HG03432 (cell line): ENCODE measurements around the gene SLCO2A1.

ENCODE experiments used
- ATAC-seq: cut with Tn5 transposase; IDR thresholded peaks from one replicate; pipeline ENCODE4 v1.9.1; 2021; ENCODE audit warnings: mild to moderate bottlenecking, moderate library complexity; ENCODE audit not compliant: unreplicated experiment

Gene SLCO2A1

DNA sequence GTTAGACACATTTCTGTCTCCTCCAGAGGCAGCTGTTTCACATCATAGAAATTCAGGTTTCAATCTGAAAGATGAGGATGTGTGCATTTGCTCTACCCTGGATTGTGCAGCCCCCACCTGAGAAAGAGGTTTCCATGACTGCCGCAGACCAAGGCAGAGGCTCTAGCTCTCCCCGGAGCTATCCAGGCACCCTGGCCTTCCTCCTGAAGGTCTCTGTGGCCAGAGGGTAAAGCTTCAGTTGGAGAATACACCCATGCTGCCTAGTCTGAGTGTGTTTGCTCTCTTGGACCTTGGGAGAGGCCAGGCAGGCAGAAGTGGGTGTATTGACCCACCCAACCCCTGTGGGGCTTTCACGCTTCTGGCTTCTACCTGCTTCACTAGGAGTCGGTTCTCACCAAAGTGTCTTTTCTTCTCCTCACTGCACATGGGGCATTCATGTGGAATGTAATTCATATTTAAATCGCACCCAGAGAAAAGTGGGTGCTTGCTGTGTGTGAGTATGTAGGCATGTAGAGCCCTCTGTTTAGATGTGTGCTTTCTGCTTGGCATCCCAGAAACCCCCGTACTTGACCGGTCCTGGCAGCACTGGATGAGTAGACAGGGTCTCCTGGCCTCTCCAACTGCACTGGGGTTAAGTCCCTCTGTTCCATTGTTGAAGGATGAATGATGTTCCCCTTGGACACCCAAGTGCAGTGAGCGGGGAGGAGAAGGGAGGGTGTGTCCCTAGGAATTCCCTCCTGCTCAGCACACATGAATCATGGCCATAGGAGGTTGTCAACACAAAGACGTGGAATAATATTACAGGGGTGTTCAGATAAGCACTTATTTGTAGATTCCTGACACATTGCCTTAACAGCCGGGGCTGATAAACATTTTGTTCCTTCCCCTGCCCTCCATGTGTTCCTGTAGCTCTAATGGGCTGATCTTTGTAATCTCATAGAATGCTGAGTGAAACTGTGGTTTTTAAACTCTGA is 113.8 kb downstream of the SLCO2A1 start:
- ATAC-seq: no peak

- no peak for ATAC-seq
Observed at GRCh38 chr3:133914839-133915600, 114.7 kb downstream of the SLCO2A1 start.

GRCh38 chr3:133910422-133910821 is 119.3 kb downstream of the SLCO2A1 start:
- ATAC-seq: no peak

DNA sequence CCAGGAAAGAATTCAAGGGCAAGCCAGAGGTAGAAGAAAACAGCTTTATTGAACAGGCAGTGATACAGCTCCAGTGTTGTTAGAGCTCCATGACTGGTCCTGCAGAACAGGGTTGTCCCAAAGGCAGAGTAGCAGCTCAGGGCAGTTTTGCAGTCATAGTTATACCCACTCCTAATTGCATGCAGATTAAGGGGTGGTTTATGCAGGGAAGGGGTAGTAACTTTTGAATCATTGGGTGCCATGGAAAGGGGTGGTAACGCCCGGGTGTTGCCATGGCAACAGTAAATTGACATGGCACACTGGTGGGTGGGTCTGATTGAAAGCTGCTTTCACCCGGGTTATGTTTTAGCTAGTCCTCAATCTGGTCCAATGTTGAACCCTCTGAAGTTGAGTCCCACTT is 124.3 kb downstream of the SLCO2A1 start:
- no peak for ATAC-seq

DNA sequence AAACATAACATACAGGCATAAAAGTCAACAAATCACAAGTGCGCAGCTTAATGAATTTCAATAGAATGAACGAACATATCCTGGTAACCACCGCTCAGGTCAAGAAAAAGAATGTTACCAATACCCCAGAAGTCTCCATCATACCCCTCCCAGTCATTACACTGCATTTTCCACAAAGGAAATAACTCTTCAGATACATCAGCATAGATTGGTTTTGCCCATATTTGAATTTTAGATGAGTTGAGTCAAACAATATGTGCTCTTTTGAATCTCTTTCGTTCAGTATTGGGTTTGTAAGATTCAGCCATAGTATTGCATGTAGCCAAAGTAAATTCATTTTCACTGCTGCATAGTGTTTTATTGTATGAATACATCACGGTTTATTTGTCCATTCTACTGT is 127.9 kb downstream of the SLCO2A1 start:
- no peak for ATAC-seq

DNA sequence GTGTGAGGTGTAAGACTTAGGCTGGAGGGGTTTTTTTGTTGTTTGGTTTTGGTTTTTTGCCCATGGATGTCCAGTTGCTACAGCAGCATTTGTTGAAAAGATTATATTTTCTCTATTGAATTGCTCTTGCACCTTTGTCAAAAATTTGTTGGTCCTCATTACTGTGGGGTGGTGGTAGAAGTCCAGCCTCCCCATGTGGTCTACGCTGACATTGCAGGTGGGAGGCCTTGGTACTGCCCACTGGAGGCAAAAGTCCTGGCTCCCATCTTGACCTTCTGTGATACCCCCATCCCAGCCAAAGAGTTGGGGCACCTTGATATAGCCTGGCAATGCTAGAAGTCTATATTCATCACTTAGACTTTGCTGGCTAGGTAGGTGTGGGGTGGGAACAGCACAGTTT is 128.6 kb downstream of the SLCO2A1 start:
- ATAC-seq: no peak

DNA sequence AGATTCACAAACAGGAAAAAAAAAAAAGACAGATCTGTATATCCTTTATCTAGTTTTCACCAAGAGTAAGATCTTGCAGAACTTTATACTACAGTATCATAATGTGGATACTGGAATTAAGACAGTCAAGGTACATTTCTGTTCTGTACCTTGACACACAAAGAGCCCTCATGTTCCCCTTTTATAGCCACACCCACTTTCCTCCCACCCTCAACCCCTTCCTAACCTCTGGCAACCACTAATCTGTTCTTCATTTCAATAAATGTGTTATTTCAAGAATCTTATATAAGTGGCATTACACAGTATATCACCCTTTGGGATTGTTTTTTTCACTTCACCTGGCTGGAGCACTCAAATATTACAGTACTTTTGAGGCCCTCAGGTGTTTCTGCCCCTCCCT is 130.4 kb downstream of the SLCO2A1 start:
- no peak for ATAC-seq

DNA sequence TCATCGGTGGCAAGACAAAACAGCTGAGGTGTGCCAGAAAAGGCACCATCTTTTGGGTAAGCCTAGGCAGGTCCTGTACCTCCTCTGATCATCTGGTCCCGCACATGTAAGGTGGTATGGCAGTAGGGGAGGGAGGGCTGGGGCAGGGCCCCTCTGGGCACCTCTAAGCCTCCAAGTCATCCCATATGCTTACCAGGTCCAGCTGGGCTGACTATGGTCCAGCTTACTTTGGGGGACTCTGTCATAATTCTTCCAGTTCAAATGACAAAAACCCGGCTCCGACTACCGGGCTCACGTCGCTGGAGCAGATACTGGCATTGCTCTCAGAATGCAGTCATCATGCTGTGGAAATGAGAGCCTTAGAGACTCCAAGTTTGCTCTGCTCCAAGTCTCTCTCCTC is 132.2 kb downstream of the SLCO2A1 start:
- ATAC-seq: no peak

DNA sequence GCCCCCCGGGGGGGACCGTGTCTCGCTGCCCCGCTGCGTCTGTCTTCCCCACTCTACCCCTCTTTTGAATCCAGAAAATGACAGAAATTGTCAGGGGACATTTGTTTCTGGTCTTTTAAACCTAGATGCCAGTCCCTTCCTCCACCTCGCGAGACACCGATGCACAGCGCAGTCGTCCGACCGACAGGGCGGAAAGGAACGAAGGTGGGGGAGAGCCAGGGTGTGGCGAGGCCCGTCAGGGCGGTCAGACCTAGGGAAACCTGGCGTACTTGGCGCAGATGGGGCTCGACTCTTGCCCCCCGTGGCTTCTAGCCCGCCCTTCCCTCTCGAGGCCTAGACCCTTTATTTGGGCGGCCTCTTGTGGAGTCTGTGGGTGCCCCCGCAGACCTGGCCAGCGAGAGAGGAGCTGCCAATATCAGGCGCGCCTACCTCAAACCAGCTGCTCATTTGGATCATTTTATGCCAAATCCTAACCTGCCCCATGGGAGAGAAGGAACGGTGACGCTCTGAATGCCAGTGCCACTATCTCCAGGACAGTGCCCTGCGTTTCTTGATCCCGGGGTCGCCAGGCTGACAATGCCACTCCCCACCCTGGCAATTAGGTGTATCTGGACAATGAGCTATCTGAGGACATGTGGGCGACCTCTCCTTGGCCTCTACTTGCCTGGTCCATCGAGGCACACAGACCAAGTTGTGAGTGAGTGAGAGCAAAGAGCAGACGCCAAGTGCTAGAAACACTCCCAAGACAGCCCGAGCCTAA is 133.5 kb downstream of the SLCO2A1 start:
- peak; percentile 6 for ATAC-seq

GRCh38 chr3:133895208-133896001 is 134.3 kb downstream of the SLCO2A1 start, which contains the start of gene RAB6B:
Gene RAB6B (minus strand): TSS chr3:133895882. CDS start chr3:133895466, 416 bp downstream.
- ATAC-seq: peak; percentile 59

DNA sequence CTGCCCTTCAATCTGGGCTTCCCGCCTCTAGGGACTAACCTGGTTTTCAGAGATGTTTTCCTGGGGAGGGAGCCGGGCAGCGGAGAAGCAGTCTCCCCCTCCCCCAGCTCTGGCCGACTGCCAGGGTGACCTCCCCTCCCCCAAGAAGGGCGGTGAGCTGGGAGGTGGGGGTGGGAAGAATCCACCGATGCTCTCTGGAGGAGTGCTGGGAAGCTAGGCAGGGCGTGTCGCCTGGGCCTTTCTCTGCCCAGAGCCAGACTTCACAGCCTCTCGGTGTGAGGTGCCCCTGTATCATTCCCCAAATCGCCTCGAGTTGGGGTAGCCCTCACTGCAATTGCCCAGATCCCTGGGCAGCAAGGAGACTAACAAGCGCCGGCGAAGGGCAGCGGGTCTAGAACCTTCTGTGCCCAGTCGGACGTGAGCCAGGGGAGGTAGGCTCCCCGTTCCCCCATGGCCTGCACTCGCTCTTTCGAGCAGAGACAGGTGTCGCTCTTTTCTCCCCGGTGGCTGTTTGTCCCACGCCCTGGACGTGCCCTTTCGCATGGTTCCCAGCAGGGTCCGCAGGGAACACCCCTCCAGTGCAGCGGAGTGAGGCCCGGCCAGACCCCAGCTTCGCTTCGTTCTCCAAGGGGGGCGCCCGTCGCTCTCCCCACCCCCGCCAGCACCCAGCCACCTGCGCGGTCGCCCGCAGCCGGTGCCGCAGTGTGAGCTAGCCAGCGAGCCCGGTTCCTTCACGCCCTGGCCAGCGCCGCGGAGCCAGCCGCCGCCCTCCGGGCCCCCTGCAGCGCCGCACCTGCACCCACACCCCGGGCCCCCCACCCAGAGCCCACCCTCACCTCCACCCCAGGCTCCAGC is 135.1 kb downstream of the SLCO2A1 start:
- ATAC-seq: no peak

DNA sequence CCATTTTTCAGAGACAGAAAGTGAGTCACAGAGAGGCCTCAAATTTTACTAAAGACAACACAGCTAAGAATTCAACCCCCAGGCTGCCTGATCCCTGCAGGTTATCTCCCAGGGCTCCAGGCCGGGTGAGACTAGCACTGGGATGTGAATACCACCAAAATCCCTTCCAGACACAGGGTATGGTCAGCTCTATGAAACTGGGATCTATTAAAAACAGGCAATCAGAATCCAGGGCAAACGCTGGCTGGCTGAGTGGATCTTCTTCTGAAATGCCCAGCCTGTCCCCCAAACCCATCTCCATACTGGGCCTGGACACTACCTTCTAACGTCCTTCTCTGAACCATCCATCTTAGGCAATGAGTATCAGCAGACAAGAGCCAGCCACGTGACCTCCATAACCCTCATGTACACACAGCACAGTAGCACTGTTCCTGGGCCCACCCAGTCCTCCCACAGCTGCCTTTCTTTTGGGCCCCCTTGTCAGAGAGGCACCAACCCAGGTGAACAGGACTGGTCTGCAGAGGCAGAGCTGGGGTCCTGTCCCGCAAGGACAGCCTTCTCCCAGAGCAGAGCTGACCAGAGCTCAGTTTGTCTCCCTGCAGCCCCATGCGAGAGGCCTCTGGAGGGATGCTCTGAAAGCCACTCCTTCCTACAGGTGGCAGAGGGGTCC is 135.9 kb downstream of the SLCO2A1 start:
- no peak for ATAC-seq

DNA sequence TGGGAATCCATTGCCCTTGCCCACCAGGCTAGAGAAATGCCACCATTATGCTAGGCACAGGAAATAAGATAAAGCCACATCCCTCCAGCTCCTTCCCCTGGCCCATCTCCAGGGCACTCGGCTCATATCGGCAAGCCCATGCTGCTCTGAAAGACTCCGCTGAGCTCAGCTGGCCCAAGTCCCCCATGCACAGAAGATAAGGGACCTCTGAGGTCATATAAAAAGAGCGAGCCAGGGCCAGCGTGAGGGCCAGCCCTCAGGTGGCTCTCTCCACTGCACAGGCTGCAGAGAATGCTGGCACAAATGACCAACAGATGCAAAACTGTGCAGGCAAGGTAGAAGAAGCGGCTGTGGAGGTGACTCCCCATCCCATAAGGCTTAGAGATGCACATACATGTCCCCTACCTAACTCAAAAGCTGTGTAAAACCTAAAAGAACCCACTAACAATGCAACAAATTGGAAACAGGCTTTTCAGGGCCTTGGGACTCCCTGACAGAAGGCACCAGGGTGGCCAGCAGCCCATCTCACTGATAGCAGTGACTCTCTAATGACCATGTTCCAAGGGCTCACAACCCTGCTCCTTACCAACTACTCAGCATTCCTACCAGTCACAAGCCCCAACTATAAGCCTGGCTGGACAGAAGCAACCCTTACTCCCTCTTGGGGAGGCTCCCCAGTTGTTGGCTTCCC is 137.0 kb downstream of the SLCO2A1 start:
- ATAC-seq: no peak

DNA sequence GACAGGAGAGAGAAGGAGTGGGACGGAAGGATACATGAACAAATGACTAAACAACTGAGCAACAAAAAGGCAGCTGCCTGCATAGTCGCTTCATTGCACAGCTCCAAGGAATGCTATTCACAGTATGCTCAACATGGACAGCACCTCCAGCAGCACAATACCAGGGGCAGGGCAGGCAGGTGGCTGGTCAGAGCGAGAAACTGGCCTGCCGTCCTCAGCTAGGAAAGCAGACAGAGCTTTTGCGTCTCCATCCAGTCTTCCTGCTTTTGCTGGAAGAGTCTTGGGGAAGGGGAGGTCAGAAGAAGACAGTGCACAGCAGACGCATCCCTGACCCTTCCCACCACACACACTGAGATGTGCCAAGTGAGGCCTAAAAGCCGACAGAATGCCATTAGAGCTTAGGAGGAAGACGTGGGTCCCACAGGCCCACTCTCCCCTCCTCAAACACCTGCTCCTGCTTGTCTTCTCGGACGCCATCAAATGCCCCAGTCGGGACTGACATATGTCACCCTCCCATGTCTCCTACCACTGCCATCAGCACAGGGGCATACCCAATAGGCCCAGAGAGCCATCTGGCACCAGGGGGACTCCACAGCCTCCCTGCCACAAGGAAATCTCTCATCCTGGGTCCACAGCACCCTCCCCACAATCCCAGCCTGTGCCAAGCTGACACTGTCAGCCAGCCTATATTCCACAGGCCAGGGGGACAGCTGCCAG is 137.9 kb downstream of the SLCO2A1 start:
- ATAC-seq: no peak

DNA sequence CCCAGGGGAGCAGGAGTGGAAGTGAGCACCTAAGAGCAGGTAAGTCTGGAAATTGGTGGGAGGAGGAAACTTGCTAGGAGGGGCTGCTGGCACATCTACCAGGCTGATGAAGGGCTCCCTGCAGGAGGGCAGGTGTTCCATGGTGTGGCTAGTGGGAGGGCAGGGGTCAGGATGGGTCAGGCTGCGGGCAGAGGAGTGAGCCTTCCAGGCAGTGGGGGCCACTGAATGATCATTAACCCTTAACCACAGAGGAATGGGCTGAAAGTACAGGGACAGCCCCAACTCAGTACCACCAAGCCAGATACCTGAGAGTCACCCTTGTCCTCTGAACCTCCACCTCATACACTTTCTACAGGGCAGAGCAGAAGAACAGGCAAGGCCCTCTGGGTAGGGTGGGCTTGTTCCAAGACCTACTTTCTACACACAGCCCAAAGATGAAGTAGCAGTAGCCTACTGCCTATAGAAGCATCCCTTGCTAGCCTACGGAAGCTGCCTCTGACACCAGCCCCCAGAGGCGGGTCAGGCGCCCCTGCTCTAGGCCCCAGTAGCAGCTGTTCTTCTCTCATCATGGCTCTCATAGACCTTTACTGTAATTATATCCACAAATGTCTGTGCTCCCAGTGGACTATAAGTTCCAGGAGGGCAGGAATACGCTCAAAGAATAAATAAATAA is 138.6 kb downstream of the SLCO2A1 start:
- ATAC-seq: no peak

DNA sequence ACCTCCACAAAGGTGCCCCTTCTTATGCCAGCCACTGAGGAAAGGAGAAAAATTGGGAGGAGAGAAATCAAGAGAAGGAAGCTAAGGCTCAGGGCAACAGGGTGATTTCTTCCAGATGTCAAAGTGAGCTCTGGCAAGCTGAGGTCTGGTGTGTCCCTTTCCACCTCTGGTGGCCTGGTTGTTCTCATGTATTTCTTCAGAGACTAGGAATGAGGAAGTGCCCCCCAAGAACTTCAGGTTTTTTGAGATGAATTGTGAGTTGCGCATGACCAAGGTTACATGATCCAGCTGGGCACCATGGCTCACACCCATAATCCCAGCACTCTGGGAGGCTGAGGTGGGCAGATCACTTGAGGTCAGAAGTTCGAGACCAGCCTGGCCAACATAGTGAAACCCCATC is 139.7 kb downstream of the SLCO2A1 start:
- ATAC-seq: no peak

DNA sequence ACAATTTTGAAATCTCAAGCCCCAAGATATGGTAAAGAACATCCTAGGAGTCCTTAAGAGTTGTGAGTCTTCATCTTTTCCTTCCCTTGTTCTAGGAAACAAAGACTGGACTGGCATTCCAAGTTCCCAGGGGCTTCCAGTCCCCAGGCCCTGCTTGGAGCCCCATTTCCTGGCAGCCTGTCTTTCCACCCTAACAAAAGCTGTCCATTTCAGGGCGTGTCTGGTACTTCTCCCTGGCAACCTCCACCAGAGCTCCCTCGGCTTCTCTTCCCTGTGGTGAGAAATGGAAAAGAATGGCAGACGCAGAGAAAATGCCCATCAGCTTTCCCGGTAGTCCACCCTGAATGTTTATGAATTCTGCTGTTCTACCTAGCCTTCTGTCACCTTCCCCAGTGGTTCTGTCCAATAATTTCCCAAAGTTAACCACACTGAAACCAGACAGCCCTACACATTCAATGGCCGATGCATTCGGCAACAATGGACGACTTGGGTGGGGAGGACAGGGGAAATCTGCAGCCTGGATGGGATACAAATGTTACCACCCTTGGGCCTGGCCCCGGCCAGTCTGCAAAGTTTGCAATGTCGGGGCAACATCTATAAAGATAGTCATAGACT is 140.9 kb downstream of the SLCO2A1 start:
- no peak for ATAC-seq
